ENCODE measurements around the gene LAMB3.

GRCh38 chr1:209621286-209621685 is 30.9 kb downstream of the LAMB3 start:
- no peak for TF ChIP-seq EZH2phosphoT487 (IDR thresholded peaks at IDR 0.05)
- TF ChIP-seq EZH2 (IDR thresholded peaks at IDR 0.05), result no peak
- no peak for TF ChIP-seq CTCF (IDR thresholded peaks at IDR 0.05)
